ENCODE measurements around the gene EIF4A3. TPM values are rescaled to one million over a fixed set of nuclear protein-coding genes. Genes with fewer than 3 reads are reported as not detected.

The EIF4A3 gene
- total RNA-seq = 100 to 1,000 TPM; 106 to 115 TPM

DNA sequence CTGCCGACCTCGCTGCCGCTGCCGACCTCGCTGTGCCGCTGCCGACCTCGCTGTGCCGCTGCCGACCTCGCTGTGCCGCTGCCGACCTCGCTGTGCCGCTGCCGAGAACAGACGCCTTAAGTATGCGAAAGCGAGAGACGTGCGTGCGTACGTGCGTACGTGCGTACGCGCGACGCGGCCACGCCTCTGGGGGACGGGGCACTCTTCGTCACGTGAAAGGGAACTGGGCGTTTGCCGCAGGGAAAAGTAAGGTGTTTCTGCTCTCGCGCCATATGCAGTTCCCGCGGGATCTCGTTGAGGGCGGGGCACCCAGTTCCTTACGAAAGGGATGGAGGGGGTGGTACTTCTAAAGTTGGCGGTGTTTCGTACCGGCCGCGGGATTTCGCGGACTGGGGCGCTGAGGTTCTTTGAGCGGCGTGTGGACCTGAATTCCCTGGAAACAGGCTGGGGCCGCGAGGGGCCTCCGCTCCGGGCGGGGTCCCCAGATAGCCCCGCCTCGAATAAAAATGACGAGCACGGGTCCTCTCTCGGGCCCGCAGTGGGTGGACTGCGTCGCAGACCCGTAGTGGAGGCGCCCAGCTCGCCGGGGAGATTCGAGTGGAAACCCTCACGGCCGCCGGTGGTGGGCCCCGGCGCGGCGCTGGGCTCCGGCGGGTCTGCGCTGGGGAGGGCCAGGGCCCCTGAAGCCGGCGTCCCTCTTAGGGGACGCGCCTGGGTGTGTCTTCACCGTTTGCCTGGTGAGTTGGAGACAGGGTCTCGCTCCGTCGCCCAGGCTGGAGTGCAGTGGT is at the start of gene EIF4A3:
Gene EIF4A3 (minus strand): TSS at position 94 of the 788 bp plus-strand sequence. CDS start 167 bp downstream, outside the sequence.
- peaks cover 15% of the 10 kb centered on the region for H3K36me3 Mint-ChIP-seq
- ATAC-seq (ENCODE audit: low read depth) = peak; percentile 84
- H3K27me3 Mint-ChIP-seq = no peaks in the 10 kb centered on the region
- H3K9me3 Mint-ChIP-seq = peaks cover 4% of the 10 kb centered on the region
- peak within 1 kb of the TSS; percentile 97 for H3K27ac Mint-ChIP-seq
- DNase-seq = peak; percentile 97
- peaks cover 30% of the 10 kb centered on the region for H3K4me1 Mint-ChIP-seq
- POLR2A ChIA-PET = interaction anchor here (1.2 to 2.1 kb wide), 3 partner anchors 46 to 224 kb away, joined by 3 to 19 read pairs (median 18); partner anchors contain the start of gene GAA
- peak within 1 kb of the TSS; percentile 97 for H3K4me3 Mint-ChIP-seq

DNA sequence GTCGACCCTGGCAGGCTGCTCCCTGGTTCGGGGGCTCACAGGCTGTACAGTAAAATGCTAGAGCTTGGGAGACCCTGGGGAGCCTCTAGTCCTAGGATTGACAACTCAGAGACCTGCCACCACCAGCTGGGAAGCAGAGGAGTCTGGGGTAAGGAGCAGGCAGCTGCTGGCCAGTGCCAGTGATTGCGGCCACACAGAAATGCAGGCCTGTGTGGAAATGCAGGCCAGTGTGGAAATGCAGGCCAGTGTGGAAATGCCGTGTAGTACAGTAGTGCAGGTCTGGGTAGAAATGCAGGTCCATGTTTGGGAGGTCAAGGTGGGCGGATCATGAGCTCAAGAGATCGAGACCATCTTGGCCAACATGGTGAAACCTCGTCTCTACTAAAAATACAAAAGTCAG is 49.7 kb upstream of the EIF4A3 start:
- Mint-ChIP-seq H3K27ac (no peak overlapping the region), H3K4me3 (no peak overlapping the region), H3K4me1 (no peaks in the 10 kb centered on the region), H3K36me3 (no peaks in the 10 kb centered on the region), H3K27me3 (peaks cover 11% of the 10 kb centered on the region), H3K9me3 (no peaks in the 10 kb centered on the region)
- DNase-seq = no peak
- POLR2A ChIA-PET = interaction anchor here (1.4 kb wide), 1 partner anchor 92 kb away, joined by 4 read pairs; no protein-coding TSS in a partner anchor
- ATAC-seq (ENCODE audit: low read depth) = no peak

DNA sequence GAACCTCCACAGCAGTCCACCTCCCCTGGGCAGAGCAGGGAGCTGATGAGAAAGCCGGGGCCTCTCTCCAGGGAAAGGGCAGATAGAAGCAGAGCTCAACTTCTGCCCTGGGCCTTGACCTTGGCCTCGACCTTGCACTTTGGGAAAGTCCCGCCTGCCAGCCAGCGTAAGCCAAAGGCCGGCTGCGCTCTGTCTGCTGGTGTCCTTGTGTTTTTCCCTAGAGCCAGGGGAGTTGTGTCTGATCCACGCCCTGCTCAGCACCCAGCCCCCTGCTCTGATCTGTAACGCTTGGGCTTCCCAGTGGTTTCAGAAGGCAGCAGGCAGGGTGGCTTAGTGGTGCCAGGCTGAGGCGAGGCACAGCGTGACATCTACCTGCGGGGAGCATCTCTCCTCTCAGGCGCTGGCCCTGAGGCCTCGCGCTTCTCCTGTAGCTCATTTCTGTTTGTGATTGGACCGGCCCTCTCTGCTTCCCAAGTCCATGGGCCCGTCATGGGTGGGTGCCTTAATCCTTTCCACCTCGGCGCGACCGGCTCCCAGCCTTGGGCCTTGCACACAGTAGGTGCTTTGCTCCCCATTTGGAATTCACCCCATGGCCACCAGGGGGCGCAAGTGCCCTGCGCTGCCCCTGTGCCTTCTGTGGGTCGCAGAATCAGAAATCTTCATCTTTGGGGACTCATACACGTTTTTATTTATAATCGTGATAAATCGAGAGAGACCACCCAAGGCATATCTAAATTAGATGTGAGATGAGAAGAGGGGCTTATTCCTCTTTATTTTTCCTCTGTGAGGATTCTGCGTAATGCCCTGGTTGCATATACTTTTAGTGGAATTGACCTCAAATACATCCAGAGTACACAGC is 49.0 kb upstream of the EIF4A3 start:
- no peak overlapping the region for H3K4me3 Mint-ChIP-seq
- POLR2A ChIA-PET = interaction anchor here (0.7 to 1.4 kb wide), 2 partner anchors 63 to 93 kb away, joined by 3 to 4 read pairs; no protein-coding TSS in a partner anchor
- ATAC-seq (ENCODE audit: low read depth) = no peak

DNA sequence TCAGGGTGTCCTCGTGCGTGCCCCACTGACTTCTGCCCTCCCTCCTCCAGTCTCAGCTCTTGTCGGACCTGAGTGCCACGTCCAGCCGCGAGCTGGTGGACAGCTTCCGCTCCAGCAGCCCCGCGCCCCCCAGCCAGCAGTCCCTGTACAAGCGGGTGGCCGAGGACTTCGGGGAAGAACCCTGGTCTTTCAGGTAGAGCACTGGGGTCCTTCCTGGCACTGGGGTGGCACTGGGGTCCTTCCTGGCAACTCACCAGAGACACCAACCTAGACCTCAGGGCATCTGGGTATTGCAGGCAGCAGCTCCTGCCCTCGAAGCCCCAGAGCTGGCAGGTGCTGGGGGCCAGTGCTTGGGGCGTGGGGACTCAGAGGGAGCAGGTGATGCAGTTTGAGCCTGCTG is 48.2 kb upstream of the EIF4A3 start:
- Mint-ChIP-seq H3K4me1 (no peaks in the 10 kb centered on the region), H3K9me3 (no peaks in the 10 kb centered on the region), H3K36me3 (no peaks in the 10 kb centered on the region), H3K4me3 (no peak overlapping the region), H3K27ac (no peak overlapping the region), H3K27me3 (peaks cover 11% of the 10 kb centered on the region)
- POLR2A ChIA-PET = no interaction called here
- DNase-seq = no peak
- ATAC-seq (ENCODE audit: low read depth) = no peak

More for the DNA sequence above, 49.0 kb upstream of the EIF4A3 start:
- peak; percentile 70 for DNase-seq
- H3K27ac Mint-ChIP-seq = no peak overlapping the region
- no peaks in the 10 kb centered on the region for H3K36me3 Mint-ChIP-seq
- no peaks in the 10 kb centered on the region for H3K4me1 Mint-ChIP-seq
- H3K27me3 Mint-ChIP-seq = peaks cover 11% of the 10 kb centered on the region
- no peaks in the 10 kb centered on the region for H3K9me3 Mint-ChIP-seq

DNA sequence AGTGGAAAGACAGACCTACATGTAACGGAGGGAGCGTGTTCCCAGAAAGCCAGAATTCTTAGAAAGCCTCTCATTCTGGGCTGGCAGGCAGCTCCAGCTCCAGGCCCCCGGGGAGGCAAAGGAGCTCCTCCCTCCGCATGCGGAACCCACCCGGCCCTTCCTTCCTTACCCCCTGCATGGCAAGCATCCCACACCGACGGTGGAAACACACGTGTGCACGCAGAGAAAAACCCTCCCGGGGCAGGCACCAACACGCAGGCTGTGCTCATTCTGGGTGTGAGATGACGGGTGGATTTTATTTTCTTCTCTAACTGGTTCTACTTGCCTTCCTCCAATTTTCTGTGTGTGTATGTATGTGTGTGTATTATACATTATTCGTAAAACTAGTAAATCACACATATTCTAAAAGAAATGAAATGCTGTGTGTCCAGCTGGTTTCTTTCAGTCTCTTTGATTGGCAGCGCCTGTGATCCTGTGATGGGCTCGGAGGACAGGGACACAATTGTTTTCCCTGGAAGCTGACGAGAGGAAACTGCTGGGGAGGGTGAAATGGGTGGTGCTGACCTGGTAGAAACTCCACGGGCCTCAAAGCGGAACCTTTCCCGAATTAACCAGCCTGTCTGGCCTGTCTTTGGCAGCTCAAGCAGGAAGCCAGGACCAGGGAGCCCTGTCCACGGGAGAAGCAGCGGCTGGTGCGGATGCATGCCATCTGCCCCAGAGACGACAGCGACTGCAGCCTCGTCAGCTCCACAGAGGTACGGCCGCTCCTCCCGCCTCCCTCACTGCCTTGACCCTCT is 45.1 kb upstream of the EIF4A3 start:
- H3K27me3 Mint-ChIP-seq = peaks cover 11% of the 10 kb centered on the region
- POLR2A ChIA-PET = no interaction called here

DNA sequence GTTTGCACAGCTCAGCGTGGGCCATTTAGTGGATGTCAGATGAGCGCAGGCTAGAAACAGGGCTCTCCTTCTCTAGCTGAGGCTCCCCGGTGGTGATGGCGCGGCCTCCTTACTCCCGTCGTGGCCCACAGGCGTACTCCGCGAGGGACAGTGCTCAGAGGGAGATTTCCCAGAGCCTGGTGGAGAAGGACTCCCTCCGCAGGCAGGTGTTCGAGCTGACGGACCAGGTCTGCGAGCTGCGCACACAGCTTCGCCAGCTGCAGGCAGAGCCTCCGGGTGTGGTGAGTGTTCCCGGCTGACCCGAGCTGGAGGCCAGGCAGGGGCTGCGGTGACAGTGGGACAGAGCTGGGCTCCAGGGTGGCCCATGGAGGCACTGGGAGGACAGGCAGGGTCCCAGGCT is 44.3 kb upstream of the EIF4A3 start:
- no peaks in the 10 kb centered on the region for H3K4me1 Mint-ChIP-seq
- no peak overlapping the region for H3K27ac Mint-ChIP-seq
- no peak for ATAC-seq (ENCODE audit: low read depth)
- peaks cover 11% of the 10 kb centered on the region for H3K27me3 Mint-ChIP-seq
- no peak overlapping the region for H3K4me3 Mint-ChIP-seq
- H3K36me3 Mint-ChIP-seq = no peaks in the 10 kb centered on the region
- no peak for DNase-seq
- POLR2A ChIA-PET = interaction anchor here (0.7 kb wide), 1 partner anchor 105 kb away, joined by 3 read pairs; no protein-coding TSS in a partner anchor
- no peaks in the 10 kb centered on the region for H3K9me3 Mint-ChIP-seq

More for the DNA sequence above, 45.1 kb upstream of the EIF4A3 start:
- ATAC-seq (ENCODE audit: low read depth) = no peak
- no peak for DNase-seq
- Mint-ChIP-seq H3K9me3 (no peaks in the 10 kb centered on the region), H3K27ac (no peak overlapping the region), H3K4me3 (no peak overlapping the region), H3K36me3 (no peaks in the 10 kb centered on the region), H3K4me1 (no peaks in the 10 kb centered on the region)

DNA sequence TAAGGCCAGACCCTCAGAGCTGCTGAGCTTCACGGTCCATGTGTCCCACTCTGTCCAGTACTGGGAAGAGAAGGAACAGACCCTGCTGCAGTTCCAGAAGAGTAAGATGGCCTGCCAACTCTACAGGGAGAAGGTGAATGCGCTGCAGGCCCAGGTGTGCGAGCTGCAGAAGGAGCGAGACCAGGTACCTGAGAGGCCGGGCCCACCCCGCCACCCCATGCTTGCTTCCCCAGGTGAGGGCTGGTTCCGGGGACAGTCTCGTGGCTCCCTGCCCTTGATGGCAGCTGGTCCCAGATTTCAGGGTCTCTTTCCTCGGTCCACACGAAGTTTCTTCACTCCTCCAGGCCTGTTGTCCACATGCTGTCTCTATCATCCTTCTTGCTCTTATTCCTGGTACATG is 43.8 kb upstream of the EIF4A3 start:
- Mint-ChIP-seq H3K27ac (no peak overlapping the region), H3K4me1 (no peaks in the 10 kb centered on the region), H3K9me3 (no peaks in the 10 kb centered on the region), H3K4me3 (no peak overlapping the region), H3K27me3 (peaks cover 11% of the 10 kb centered on the region), H3K36me3 (no peaks in the 10 kb centered on the region)
- DNase-seq (no peak), ATAC-seq (ENCODE audit: low read depth) (no peak)
- POLR2A ChIA-PET = interaction anchor here (0.7 kb wide), 1 partner anchor 105 kb away, joined by 3 read pairs; no protein-coding TSS in a partner anchor

DNA sequence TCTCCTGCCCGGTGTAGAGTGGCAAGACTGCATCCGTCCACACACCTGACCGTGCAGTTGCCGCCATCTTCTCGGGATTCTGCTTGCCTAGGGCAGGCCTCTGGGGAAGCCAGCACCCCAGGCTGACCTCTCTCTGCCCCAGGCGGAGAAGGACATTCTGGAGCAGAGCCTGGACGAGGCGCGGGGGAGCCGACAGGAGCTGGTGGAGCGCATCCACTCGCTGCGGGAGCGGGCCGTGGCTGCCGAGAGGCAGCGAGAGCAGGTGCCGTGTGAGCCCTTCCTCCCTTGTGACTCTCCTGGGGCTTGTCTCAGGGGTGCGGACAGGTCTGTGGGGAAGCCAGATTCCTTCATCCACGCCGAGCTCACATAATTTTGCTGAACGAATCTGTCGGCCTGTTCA is 42.7 kb upstream of the EIF4A3 start:
- no peak overlapping the region for H3K4me3 Mint-ChIP-seq
- POLR2A ChIA-PET = no interaction called here
- DNase-seq (no peak), ATAC-seq (ENCODE audit: low read depth) (no peak)
- no peaks in the 10 kb centered on the region for H3K36me3 Mint-ChIP-seq
- H3K9me3 Mint-ChIP-seq = no peaks in the 10 kb centered on the region
- no peak overlapping the region for H3K27ac Mint-ChIP-seq
- H3K27me3 Mint-ChIP-seq = peaks cover 11% of the 10 kb centered on the region
- H3K4me1 Mint-ChIP-seq = no peaks in the 10 kb centered on the region

DNA sequence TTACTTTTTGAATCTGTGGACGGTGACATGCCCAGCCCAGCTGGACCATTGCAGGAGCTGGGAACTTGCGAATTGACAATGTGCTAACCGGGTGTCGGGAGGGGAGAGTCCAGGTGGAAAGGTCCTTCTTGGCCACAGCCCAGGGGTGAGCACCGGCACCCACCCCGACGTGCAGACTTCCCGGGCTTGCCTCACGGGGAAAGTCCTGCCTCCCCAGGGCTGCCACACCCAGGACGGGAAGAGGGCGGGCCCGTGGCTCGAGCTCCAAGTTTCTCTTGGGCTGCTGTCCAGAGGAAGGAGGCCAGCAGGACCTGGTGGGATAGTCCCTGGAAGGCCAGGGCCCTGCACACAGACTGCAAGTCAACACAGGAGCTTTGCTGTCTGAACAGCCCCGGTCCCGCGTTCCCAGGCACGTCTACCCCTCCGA is 40.6 kb upstream of the EIF4A3 start:
- no peaks in the 10 kb centered on the region for H3K4me1 Mint-ChIP-seq
- no peaks in the 10 kb centered on the region for H3K36me3 Mint-ChIP-seq
- no peaks in the 10 kb centered on the region for H3K27me3 Mint-ChIP-seq
- POLR2A ChIA-PET = no interaction called here
- ATAC-seq (ENCODE audit: low read depth) (no peak), DNase-seq (no peak)
- H3K27ac Mint-ChIP-seq = no peak overlapping the region
- H3K9me3 Mint-ChIP-seq = no peaks in the 10 kb centered on the region
- H3K4me3 Mint-ChIP-seq = no peak overlapping the region

DNA sequence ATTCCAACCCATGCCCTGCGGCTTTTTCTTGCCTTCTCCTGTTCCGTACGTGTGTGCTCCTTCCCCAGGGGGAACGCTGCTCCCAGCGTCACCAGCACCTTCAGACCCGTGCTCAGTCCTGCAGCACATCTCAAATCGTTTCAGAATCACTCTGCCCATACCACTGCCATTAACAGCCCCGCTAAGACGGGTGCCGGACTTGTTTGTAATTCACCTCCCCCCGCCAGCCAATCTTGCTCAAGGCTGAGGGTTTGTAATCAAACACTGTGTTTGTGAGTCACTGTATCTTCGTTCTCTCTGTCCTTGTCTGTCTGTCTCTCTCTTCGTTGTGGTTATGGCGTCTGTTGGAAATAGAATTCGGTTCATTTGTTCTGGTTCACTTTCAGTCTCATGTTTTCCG is 40.2 kb upstream of the EIF4A3 start:
- DNase-seq (no peak), ATAC-seq (ENCODE audit: low read depth) (no peak)
- POLR2A ChIA-PET = no interaction called here
- no peaks in the 10 kb centered on the region for H3K4me1 Mint-ChIP-seq
- H3K4me3 Mint-ChIP-seq = no peak overlapping the region
- H3K27ac Mint-ChIP-seq = no peak overlapping the region
- H3K27me3 Mint-ChIP-seq = no peaks in the 10 kb centered on the region
- no peaks in the 10 kb centered on the region for H3K36me3 Mint-ChIP-seq
- no peaks in the 10 kb centered on the region for H3K9me3 Mint-ChIP-seq

DNA sequence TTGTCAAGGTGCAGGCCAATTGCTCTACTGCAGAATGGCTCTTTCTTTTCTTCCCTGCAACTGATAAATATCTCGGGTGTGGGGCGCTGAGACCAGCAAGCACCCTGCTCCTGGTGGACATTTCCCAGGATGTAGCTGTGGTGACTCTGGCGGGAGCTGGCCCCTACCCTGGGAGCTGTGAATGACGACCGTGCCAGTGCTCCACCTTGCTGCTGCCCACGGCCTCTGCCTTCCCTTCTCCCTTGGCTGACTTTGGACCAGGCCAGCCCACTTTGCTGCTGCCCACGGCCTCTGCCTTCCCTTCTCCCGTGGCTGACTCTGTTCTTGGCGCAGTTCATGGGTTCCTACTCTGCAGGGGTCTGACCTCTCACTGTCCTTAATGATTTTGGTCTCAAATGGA is 39.0 kb upstream of the EIF4A3 start:
- POLR2A ChIA-PET = no interaction called here
- Mint-ChIP-seq H3K36me3 (no peaks in the 10 kb centered on the region), H3K4me3 (no peak overlapping the region), H3K4me1 (no peaks in the 10 kb centered on the region), H3K27me3 (no peaks in the 10 kb centered on the region), H3K9me3 (no peaks in the 10 kb centered on the region), H3K27ac (no peak overlapping the region)
- DNase-seq (no peak), ATAC-seq (ENCODE audit: low read depth) (no peak)

DNA sequence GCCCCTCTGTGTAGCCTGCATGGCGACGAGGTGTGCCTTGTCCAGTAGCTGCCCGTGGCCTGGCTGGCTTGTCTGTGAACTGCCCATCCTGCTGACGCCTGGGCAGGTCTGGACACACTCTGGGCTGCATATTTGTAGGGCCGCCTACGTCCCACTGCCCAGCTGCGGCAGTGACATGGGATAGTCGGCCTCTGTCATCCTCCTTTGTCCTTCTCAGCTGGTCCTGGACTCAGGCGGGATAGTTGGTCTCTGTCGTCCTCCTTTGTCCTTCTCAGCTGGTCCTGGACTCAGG is 37.4 kb upstream of the EIF4A3 start:
- H3K9me3 Mint-ChIP-seq = no peaks in the 10 kb centered on the region
- H3K4me3 Mint-ChIP-seq = no peak overlapping the region
- no peaks in the 10 kb centered on the region for H3K36me3 Mint-ChIP-seq
- ATAC-seq (ENCODE audit: low read depth) (no peak), DNase-seq (no peak)
- H3K4me1 Mint-ChIP-seq = no peaks in the 10 kb centered on the region
- POLR2A ChIA-PET = interaction anchor here (0.9 to 1.4 kb wide), 2 partner anchors 17 to 83 kb away, joined by 3 read pairs; partner anchors contain the start of gene GAA
- H3K27ac Mint-ChIP-seq = no peak overlapping the region
- H3K27me3 Mint-ChIP-seq = peaks cover 2% of the 10 kb centered on the region

All from activated naive CD8-positive, alpha-beta T cell treated with anti-CD3 and anti-CD28 coated beads, Interleukin-2, amount 10 ng/mL, durations not matched to agents 7 days and 5 days (primary cell).